K562 (cell line): ENCODE results near the gene CCDC78. TPM values are rescaled to one million over a fixed set of nuclear protein-coding genes. Genes with fewer than 3 reads are reported as not detected.

Source experiments
- CBX1 ChIP-seq: sonication (generic); IDR thresholded peaks from 2 replicates; pipeline ENCODE4 v1.6.1; 2016; ENCODE audit warnings: antibody characterized with exemption, low read depth, mild to moderate bottlenecking
- CHD1 ChIP-seq: fragments of 200-600 bp; sonication (generic); IDR thresholded peaks from one replicate; pipeline ENCODE4 v1.6.1; 2012; ENCODE audit warnings: mild to moderate bottlenecking, moderate library complexity, low read length, inconsistent platforms
- DACH1 ChIP-seq: fragments of 450-650 bp; IDR thresholded peaks from 2 replicates; pipeline ENCODE4 v1.6.1; 2018; ENCODE audit not compliant: partially characterized antibody
- EWSR1 ChIP-seq: fragments of 450-650 bp; IDR thresholded peaks from 2 replicates; pipeline ENCODE4 v1.6.1; 2018; ENCODE audit warnings: borderline replicate concordance, mild to moderate bottlenecking, low read depth, moderate library complexity; ENCODE audit not compliant: partially characterized antibody
- HNRNPH1 ChIP-seq: fragments of 200-400 bp; formaldehyde crosslinking; optimal IDR thresholded peaks from 2 replicates; pipeline ENCODE3; 2017; ENCODE audit warnings: low read depth, mild to moderate bottlenecking, low read length, moderate library complexity
- MEF2D ChIP-seq: conservative IDR thresholded peaks from 2 replicates; pipeline ENCODE4 v1.6.1; 2016; ENCODE audit warnings: low read depth, missing genetic modification characterization, missing compliant biosample characterization
- RB1 ChIP-seq: fragments of 450-650 bp; IDR thresholded peaks from 2 replicates; pipeline ENCODE4 v1.6.1; 2017; ENCODE audit warnings: low read depth, mild to moderate bottlenecking
- RCOR1 ChIP-seq, 2 experiments: IDR thresholded peaks; 2 replicates each; pipeline ENCODE4 v1.6.1; 2012; ENCODE audit warnings: low read depth in 2 of 2, low read length in 2 of 2, borderline replicate concordance in 1 of 2, improper control_type of control experiment in 1 of 2
- RNF219 ChIP-seq: fragments of 250-450 bp; sonication (Bioruptor Pico); IDR thresholded peaks from 2 replicates; pipeline ENCODE4 v1.5.0; 2022; ENCODE audit warnings: mild to moderate bottlenecking
- RREB1 ChIP-seq: fragments of 250-450 bp; sonication (Bioruptor Pico); IDR thresholded peaks from 2 replicates; pipeline ENCODE4 v1.4.0; 2020
- SREBF1 ChIP-seq: fragments of 150-350 bp; IDR thresholded peaks from 2 replicates; pipeline ENCODE4 v1.6.1; 2014; ENCODE audit warnings: antibody characterized with exemption, low read depth, low read length, borderline replicate concordance
- ZNF121 ChIP-seq: sonication (generic); formaldehyde crosslinking; conservative IDR thresholded peaks from 2 replicates; pipeline ENCODE4 v1.8.0; 2022; ENCODE audit warnings: missing genetic modification reagents
- ZNF57 ChIP-seq: fragments of 450-650 bp; formaldehyde crosslinking; IDR thresholded peaks from 2 replicates; pipeline ENCODE4 v1.4.0; 2020; ENCODE audit warnings: mild to moderate bottlenecking, moderate library complexity
- ZNF589 ChIP-seq: fragments of 200-800 bp; sonication (Bioruptor generic); IDR thresholded peaks from 2 replicates; pipeline ENCODE4 v1.6.1; 2016; ENCODE audit warnings: low read depth, missing genetic modification characterization, missing compliant biosample characterization
- ZSCAN32 ChIP-seq: fragments of 450-650 bp; formaldehyde crosslinking; IDR thresholded peaks from 2 replicates; pipeline ENCODE4 v1.4.0; 2020; ENCODE audit warnings: mild to moderate bottlenecking, moderate library complexity
- polyA plus RNA-seq, 8 experiments: library from polyadenylated mRNA; depleted of rRNA in 4 of 8; stranded (reverse) in 5 of 8; unstranded in 3 of 8; fragments of >200 nt; fragmentation: Nextera tagmentation in 2 of 8; fragmentation: Illumina TruSeq in 1 of 8; extraction: Ambion mirVana in 2 of 8; extraction: Trizol in 1 of 8; gene quantifications; 2 replicates each; pipeline versions ENCODE4 v1.2.1 to v1.2.3, GENCODE V29; 2011 to 2014; ENCODE audit warnings: inconsistent platforms in 1 of 8, missing spikeins in 1 of 8
- total RNA-seq, 7 experiments: library from RNA; depleted of rRNA in 6 of 7; stranded (reverse); fragments of >200 nt in 6 of 7; fragmentation: Illumina TruSeq in 2 of 7; extraction: Trizol in 2 of 7; gene quantifications; 2 replicates each; pipeline versions ENCODE4 v1.2.1 to v1.2.3, GENCODE V29; 2011 to 2021; ENCODE audit warnings: low replicate concordance in 1 of 7
- TF ChIP-seq, protein P1 (sequence below): fragments of 250-450 bp; sonication (Bioruptor Pico); IDR thresholded peaks from 2 replicates; pipeline ENCODE4 v1.8.0; 2021; ENCODE audit warnings: borderline replicate concordance, mild to moderate bottlenecking, moderate library complexity; ENCODE audit not compliant: poor library complexity, severe bottlenecking
- TF ChIP-seq, protein P2 (sequence below): fragments of 200-800 bp; sonication (Bioruptor generic); IDR thresholded peaks from 2 replicates; pipeline ENCODE4 v1.6.1; 2017; ENCODE audit warnings: missing genetic modification characterization, missing compliant biosample characterization

The CCDC78 gene
- total and polyA plus RNA-seq, 9 of the 15 experiments (the other 6 are each of a cell fraction or from before 2014, with no cell fraction given) = 0.24 to 17.7 (median 2.9) TPM

DNA sequence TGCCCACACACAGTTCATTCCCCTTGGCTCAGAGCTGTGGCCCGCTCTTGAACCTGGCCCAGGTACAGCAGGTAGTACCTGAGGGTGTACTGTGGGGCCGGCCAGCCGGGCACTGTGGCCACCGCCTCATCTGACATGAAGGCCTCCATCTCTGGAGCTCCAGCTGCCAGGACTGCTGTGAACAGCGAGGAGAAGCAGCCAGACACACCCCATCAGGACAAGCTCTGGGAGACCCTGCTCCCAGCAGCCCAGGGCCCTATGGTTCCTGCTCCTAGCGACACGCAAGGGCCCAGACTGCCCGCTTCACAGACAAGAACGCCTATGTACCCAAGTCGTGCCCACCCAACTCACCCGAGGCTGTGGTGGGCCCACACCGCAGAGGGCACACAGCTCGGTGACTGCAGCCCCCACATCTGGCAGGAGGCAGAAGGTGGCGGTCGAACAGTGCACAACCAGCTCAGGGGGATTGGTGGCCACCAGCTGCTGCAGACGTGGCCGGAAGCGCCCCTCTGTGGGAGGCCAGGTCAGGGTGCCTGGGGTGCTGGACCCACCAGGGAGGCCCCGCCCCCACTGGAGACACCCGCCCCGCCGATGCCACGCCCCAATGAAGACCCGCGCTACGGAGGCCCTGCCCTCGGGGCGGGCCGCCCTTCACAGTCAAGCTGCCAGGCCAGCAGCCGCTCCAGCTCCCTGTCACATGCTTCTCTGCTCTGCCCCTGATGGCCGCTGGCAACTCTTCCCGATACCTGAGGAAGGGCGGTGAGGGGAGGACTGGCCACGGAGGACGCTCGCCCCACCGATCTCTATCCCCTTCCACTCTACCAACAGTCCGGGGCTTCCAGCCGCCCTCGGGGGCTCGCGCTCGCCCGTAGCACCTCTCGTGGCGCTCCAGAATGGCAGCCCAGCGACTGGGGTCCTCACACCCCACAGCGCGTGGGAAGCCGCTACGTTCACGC lies 47.1 kb downstream of the CCDC78 start (continued):
- no peak for TF ChIP-seq RREB1
- TF ChIP-seq RB1 = no peak
- TF ChIP-seq EWSR1 = no peak
- no peak for TF ChIP-seq ZNF57 (CRISPR knock-in tag)
- no peak for TF ChIP-seq ZSCAN32 (CRISPR knock-in tag)
- no peak for TF ChIP-seq HNRNPH1
- TF ChIP-seq, protein P1, sequence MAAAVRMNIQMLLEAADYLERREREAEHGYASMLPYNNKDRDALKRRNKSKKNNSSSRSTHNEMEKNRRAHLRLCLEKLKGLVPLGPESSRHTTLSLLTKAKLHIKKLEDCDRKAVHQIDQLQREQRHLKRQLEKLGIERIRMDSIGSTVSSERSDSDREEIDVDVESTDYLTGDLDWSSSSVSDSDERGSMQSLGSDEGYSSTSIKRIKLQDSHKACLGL (CRISPR knock-in tag) = no peak
- TF ChIP-seq SREBF1 = no peak
- no peak for TF ChIP-seq RNF219 (CRISPR knock-in tag)
- TF ChIP-seq, protein P2, sequence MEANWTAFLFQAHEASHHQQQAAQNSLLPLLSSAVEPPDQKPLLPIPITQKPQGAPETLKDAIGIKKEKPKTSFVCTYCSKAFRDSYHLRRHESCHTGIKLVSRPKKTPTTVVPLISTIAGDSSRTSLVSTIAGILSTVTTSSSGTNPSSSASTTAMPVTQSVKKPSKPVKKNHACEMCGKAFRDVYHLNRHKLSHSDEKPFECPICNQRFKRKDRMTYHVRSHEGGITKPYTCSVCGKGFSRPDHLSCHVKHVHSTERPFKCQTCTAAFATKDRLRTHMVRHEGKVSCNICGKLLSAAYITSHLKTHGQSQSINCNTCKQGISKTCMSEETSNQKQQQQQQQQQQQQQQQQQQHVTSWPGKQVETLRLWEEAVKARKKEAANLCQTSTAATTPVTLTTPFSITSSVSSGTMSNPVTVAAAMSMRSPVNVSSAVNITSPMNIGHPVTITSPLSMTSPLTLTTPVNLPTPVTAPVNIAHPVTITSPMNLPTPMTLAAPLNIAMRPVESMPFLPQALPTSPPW (CRISPR knock-in tag) = no peak
- TF ChIP-seq CHD1 = peak; percentile 92
- no peak for TF ChIP-seq CBX1
- TF ChIP-seq ZNF589 (CRISPR knock-in tag) = no peak
- no peak for TF ChIP-seq ZNF121 (CRISPR knock-in tag)
- no peak for TF ChIP-seq DACH1
- no peak for TF ChIP-seq MEF2D
- no peak for TF ChIP-seq RCOR1 (IDR thresholded peaks at IDR 0.05; ENCODE audit: borderline replicate concordance in 1 of 2, low read depth in 2 of 2, low read length in 2 of 2)
